Breast epithelium (tissue), 3 donors: ENCODE results near the gene PPP1R27.

Source experiments
- POLR2A ChIP-seq: fragments of 450-650 bp; IDR thresholded peaks from one replicate; pipeline ENCODE4 v1.6.1; 2016; ENCODE audit warnings: antibody characterized with exemption, mild to moderate bottlenecking, moderate library complexity
- TF ChIP-seq, protein P1 (sequence below), 3 donors: fragments of 450-650 bp; IDR thresholded peaks; one replicate each; pipeline ENCODE4 v1.5.1; 2016 to 2017; ENCODE audit warnings: antibody characterized with exemption in 3 of 3, mild to moderate bottlenecking in 3 of 3, moderate library complexity in 3 of 3

DNA sequence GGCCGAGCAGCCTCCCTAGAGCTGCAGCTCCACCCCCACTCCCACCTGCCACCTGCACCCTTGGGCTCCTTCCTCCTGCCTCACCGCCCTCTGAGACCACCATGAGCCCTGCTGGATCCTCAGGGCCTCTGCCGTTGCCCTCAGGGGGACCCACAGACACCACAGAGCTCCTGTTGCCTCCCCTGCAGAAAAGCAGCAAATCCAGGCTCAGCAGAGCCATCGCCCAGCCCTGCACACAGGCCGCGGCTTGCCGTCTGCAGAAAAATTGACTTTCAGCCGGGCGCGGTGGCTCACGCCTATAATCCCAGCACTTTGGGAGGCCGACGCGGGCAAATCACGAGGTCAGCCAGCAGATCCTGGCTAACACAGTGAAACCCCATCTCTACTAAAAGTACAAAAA, 7.0 kb upstream of the PPP1R27 start:
- no peak for TF ChIP-seq POLR2A
- TF ChIP-seq, protein P1, sequence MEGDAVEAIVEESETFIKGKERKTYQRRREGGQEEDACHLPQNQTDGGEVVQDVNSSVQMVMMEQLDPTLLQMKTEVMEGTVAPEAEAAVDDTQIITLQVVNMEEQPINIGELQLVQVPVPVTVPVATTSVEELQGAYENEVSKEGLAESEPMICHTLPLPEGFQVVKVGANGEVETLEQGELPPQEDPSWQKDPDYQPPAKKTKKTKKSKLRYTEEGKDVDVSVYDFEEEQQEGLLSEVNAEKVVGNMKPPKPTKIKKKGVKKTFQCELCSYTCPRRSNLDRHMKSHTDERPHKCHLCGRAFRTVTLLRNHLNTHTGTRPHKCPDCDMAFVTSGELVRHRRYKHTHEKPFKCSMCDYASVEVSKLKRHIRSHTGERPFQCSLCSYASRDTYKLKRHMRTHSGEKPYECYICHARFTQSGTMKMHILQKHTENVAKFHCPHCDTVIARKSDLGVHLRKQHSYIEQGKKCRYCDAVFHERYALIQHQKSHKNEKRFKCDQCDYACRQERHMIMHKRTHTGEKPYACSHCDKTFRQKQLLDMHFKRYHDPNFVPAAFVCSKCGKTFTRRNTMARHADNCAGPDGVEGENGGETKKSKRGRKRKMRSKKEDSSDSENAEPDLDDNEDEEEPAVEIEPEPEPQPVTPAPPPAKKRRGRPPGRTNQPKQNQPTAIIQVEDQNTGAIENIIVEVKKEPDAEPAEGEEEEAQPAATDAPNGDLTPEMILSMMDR (IDR thresholded peaks at IDR 0.05), result no peak
